ENCODE measurements around the gene CAB39L.

DNA sequence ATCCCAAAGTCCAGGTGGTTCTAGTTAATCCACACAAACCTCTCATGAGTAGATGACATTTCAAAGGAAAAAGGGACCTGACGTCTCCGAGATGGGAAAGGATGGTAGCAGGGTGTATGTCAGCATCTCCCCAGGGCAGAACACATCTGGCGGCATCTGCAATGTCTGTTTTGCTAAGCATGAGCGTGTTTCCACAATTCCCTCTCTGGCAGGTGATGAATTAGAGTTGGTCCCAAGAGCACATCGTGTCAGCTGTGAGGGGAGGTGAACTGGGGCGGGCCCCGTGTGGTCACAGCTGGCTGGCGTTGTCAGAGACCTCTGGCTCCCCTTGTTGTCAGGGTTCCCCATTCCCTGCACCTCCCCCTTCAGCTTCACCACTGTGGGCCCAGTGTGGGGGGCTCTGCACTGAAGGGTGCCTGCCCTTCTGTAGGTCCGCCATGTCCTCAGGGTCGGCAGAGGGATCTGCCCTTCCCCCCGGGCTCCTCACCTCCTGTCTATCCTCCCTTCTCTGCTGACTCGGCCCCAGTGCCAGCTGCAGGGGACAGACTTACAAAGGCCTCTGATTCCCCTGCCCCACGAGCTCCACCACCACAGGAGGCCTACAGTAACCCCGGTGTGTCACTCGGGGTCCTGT lies 138.0 kb downstream of the CAB39L start:
- TF ChIP-seq, protein P1, sequence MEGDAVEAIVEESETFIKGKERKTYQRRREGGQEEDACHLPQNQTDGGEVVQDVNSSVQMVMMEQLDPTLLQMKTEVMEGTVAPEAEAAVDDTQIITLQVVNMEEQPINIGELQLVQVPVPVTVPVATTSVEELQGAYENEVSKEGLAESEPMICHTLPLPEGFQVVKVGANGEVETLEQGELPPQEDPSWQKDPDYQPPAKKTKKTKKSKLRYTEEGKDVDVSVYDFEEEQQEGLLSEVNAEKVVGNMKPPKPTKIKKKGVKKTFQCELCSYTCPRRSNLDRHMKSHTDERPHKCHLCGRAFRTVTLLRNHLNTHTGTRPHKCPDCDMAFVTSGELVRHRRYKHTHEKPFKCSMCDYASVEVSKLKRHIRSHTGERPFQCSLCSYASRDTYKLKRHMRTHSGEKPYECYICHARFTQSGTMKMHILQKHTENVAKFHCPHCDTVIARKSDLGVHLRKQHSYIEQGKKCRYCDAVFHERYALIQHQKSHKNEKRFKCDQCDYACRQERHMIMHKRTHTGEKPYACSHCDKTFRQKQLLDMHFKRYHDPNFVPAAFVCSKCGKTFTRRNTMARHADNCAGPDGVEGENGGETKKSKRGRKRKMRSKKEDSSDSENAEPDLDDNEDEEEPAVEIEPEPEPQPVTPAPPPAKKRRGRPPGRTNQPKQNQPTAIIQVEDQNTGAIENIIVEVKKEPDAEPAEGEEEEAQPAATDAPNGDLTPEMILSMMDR (IDR thresholded peaks at IDR 0.05) = no peak
- TF ChIP-seq POLR2A (IDR thresholded peaks at IDR 0.05) = no peak
